Muscle of leg (tissue), 11 donors: ENCODE measurements around the gene PNKD. TPM values are rescaled to one million over a fixed set of nuclear protein-coding genes. Genes with fewer than 3 reads are reported as not detected.

Experiments used
- DNase-seq: peaks from one replicate; pipeline ENCODE4 v3.0.0; 2013
- H3K27ac ChIP-seq: one replicate; pipeline ENCODE4 v1.5.1; 2013; ENCODE audit warnings: mild to moderate bottlenecking, low read length, control low read depth
- H3K27me3 ChIP-seq: one replicate; pipeline ENCODE4 v1.6.1; 2013; ENCODE audit warnings: low read length; ENCODE audit not compliant: control insufficient read depth, insufficient read depth
- H3K36me3 ChIP-seq: one replicate; pipeline ENCODE4 v1.6.1; 2013; ENCODE audit warnings: low read length; ENCODE audit not compliant: control insufficient read depth, insufficient read depth
- H3K4me1 ChIP-seq: one replicate; pipeline ENCODE4 v1.6.1; 2013; ENCODE audit warnings: low read length; ENCODE audit not compliant: control insufficient read depth, insufficient read depth
- H3K4me3 ChIP-seq: one replicate; pipeline ENCODE4 v1.5.1; 2013; ENCODE audit warnings: low read length, control low read depth
- H3K9me3 ChIP-seq: replicated peaks from 2 replicates; pipeline ENCODE4 v1.6.1; 2013; ENCODE audit warnings: low read depth, low read length; ENCODE audit not compliant: control insufficient read depth
- WGBS: methylation state at CpG from one replicate; pipeline ENCODE4 v1.1.5; 2013; ENCODE audit warnings: missing lambda C conversion rate; ENCODE audit not compliant: insufficient coverage; 5-methylcytosine and 5-hydroxymethylcytosine counted together
- polyA plus RNA-seq, 8 donors: library from polyadenylated mRNA; unstranded; fragments of 120-200 nt; gene quantifications; one replicate each; pipeline versions ENCODE4 v1.2.1 to v1.2.3, GENCODE V29; 2013; ENCODE audit warnings: inconsistent platforms in 1 of 8, low replicate concordance in 1 of 8; ENCODE audit not compliant: insufficient read length in 8 of 8, insufficient read depth in 1 of 8
- total RNA-seq: library from RNA; stranded (reverse); fragments of 120-200 nt; gene quantifications from one replicate; pipeline ENCODE4 v1.2.4, GENCODE V29; 2013

Gene PNKD
- total and polyA plus RNA-seq, 9 donors = 46.4 to 61.8 (median 50.7) TPM

DNA sequence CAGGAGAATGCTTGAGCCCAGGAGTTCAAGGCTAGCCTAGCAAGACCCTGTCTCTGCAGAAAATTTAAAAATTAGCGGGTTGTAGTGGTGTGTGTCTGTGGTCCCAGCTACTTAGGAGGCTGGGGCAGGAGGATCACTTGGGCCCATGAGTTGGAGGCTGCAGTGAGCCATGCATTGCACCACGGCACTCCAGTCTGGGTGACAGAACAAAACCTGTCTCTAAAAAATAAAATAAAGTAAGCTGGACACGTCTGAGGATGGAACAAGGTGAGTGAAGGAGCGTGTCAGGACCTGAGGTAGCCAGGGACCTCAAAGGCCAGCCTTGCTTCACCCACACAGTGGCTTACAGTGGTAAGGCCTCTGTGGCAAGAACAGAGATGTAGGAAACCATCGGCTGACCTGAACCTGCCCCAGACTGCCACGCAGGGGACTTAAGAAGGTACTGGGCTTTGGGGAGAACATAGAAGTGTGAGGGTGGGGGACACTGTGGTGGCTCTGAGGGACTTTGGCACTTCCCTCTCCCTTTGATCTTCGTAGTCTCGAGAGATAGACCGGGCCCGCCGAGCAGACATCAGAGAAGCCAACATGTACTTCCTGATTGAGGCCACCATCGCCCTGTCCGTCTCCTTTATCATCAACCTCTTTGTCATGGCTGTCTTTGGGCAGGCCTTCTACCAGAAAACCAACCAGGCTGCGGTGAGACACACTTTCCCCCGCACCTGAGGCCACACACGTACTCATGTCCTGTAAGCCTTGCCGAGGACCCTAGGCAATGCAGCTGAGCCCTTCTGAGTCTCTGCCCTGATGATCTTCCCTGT, 119.2 kb downstream of the PNKD start:
- peaks cover 12% of the 10 kb centered on the region for H3K4me1 ChIP-seq
- 78% methylated on average over 15 of the region's 17 CpGs for WGBS
- H3K4me3 ChIP-seq = no peak overlapping the region
- DNase-seq = no peak
- H3K27ac ChIP-seq = no peak overlapping the region
- peaks cover 3% of the 10 kb centered on the region for H3K27me3 ChIP-seq
- H3K9me3 ChIP-seq = no peaks in the 10 kb centered on the region
- no peaks in the 10 kb centered on the region for H3K36me3 ChIP-seq

DNA sequence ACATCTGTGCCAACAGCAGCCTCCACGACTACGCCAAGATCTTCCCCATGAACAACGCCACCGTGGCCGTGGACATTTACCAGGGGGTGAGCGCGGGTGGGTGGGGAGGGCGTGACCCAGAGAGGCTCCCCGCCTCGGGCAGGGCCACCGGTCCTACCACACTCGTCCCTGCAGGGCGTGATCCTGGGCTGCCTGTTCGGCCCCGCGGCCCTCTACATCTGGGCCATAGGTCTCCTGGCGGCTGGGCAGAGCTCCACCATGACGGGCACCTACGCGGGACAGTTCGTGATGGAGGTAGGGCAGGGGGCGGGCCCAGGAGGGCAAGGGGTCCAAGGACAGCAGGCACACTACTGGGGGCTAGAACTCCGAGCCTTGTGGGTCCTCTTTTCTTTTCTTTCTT, 120.9 kb downstream of the PNKD start:
- Histone ChIP-seq H3K27me3 (peaks cover 3% of the 10 kb centered on the region), H3K4me3 (no peak overlapping the region), H3K4me1 (peaks cover 17% of the 10 kb centered on the region), H3K9me3 (no peaks in the 10 kb centered on the region), H3K36me3 (no peaks in the 10 kb centered on the region), H3K27ac (no peak overlapping the region)
- 92% methylated on average over 16 of the region's 23 CpGs for WGBS
- no peak for DNase-seq

DNA sequence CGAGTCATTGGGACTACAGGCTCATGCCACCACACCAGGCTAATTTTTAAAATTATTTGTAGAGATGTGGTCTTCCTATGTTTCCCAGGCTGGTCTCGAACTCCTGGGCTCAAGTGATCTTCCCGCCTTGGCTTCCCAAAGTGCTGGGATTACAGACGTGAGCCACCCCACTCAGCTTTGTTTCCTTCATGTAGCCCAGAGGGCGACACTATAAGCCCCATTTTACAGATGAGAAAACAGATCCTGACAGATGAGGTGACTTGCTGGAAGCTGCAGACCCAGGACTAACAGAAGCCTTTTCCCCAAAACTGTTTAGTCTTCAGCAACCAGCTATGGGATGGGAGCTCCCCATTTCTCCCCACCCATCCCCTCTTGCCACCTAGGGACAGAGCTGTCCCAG, 122.1 kb downstream of the PNKD start:
- DNase-seq = no peak
- H3K27me3 ChIP-seq = no peaks in the 10 kb centered on the region
- no CpG with 5 or more reads among the region's 5 CpGs for WGBS
- no peaks in the 10 kb centered on the region for H3K9me3 ChIP-seq
- H3K27ac ChIP-seq = no peak overlapping the region
- no peak overlapping the region for H3K4me3 ChIP-seq
- peaks cover 23% of the 10 kb centered on the region for H3K4me1 ChIP-seq
- H3K36me3 ChIP-seq = no peaks in the 10 kb centered on the region

DNA sequence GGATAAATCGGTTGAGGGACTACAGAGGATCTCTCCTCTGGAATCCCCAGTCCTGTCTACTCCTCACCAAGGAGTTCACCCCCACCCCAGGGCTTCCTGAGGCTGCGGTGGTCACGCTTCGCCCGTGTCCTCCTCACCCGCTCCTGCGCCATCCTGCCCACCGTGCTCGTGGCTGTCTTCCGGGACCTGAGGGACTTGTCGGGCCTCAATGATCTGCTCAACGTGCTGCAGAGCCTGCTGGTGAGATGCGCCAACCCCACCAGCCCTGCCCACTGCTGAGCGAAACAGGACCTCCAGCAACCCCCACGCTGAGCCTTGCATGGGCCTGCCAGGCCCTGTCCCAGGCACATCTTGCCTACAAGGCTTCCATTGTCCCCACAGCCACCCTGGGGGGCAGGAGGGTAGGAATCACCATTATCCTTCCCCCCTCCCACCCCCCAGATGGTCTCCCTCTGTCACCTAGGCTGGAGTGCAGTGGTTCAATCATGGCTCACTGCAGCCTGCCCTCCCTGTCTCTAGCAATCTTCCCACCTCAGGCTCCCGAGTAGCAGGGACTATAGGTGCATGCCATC, 122.7 kb downstream of the PNKD start:
- Histone ChIP-seq H3K4me1 (peaks cover 23% of the 10 kb centered on the region), H3K27ac (no peak overlapping the region), H3K27me3 (no peaks in the 10 kb centered on the region), H3K36me3 (no peaks in the 10 kb centered on the region), H3K9me3 (no peaks in the 10 kb centered on the region), H3K4me3 (no peak overlapping the region)
- 73% methylated on average over 14 of the region's 16 CpGs for WGBS
- no peak for DNase-seq

DNA sequence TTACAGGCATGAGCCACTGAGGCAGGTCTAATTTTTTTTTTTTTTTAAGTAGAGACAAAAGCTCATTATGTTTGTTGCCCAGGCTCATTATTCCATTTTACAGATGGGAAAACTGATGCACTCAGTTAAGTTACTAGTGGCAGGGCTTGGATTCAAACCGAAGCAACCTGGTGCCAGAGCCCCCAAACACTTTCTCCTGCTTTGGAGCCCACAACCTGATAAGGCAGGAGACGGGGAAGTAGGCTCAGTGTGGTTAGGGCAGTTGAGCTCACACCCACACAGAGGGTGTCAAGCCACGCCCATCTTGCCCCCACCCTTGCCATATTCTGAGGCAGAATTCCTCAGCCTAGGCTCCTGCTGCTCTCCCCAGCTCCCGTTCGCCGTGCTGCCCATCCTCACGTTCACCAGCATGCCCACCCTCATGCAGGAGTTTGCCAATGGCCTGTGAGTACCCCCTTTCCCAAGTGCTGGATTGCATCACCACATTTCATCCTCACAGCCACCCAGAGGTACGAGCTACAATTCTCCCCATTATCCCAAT, 123.5 kb downstream of the PNKD start:
- H3K27me3 ChIP-seq = no peaks in the 10 kb centered on the region
- H3K4me3 ChIP-seq = no peak overlapping the region
- H3K27ac ChIP-seq = no peak overlapping the region
- no peak for DNase-seq
- 73% methylated on average over 5 of the region's 8 CpGs for WGBS
- no peaks in the 10 kb centered on the region for H3K36me3 ChIP-seq
- H3K9me3 ChIP-seq = no peaks in the 10 kb centered on the region
- peaks cover 30% of the 10 kb centered on the region for H3K4me1 ChIP-seq

DNA sequence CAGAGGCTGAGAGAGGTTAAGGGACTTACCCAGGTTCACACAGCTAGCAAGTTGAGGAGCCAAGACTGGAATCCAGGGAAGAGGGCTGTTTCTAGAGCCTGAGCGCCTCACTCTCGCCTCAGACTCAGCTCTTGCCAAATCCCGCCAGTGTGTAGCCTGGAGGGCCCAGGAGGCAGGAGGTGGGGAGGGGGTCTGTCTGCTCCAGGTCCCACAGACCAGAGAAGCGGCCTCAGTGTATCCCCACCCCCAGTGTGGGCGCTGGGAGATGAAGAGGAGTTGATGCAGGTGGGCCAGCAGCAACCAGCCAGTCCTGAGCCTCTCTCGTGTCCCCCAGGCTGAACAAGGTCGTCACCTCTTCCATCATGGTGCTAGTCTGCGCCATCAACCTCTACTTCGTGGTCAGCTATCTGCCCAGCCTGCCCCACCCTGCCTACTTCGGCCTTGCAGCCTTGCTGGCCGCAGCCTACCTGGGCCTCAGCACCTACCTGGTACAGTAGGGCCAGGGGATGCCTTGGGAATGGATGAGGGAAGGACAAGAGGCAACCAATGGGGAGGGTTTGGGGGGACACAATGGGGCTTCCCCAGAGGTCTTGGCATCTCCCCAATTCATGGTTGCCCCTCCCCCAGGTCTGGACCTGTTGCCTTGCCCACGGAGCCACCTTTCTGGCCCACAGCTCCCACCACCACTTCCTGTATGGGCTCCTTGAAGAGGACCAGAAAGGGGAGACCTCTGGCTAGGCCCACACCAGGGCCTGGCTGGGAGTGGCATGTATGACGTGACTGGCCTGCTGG, 124.2 kb downstream of the PNKD start:
- H3K27me3 ChIP-seq = no peaks in the 10 kb centered on the region
- no peak overlapping the region for H3K4me3 ChIP-seq
- peaks cover 35% of the 10 kb centered on the region for H3K4me1 ChIP-seq
- peak; percentile 41 for DNase-seq
- no peaks in the 10 kb centered on the region for H3K36me3 ChIP-seq
- WGBS = 69% methylated on average over 3 of the region's 13 CpGs
- no peak overlapping the region for H3K27ac ChIP-seq
- no peaks in the 10 kb centered on the region for H3K9me3 ChIP-seq

DNA sequence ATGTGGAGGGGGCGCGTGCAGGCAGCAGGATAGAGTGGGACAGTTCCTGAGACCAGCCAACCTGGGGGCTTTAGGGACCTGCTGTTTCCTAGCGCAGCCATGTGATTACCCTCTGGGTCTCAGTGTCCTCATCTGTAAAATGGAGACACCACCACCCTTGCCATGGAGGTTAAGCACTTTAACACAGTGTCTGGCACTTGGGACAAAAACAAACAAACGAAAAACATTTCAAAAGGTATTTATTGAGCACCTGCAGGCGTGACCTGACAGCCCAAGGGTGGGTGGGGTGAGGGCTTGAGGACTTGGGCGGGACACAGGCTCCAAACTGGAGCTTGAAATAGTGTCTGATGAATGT, 124.7 kb downstream of the PNKD start:
- Histone ChIP-seq H3K27me3 (no peaks in the 10 kb centered on the region), H3K4me1 (peaks cover 35% of the 10 kb centered on the region), H3K9me3 (no peaks in the 10 kb centered on the region), H3K4me3 (no peak overlapping the region), H3K36me3 (no peaks in the 10 kb centered on the region), H3K27ac (no peak overlapping the region)
- no peak for DNase-seq
- WGBS = 91% methylated on average over 3 of the region's 6 CpGs

DNA sequence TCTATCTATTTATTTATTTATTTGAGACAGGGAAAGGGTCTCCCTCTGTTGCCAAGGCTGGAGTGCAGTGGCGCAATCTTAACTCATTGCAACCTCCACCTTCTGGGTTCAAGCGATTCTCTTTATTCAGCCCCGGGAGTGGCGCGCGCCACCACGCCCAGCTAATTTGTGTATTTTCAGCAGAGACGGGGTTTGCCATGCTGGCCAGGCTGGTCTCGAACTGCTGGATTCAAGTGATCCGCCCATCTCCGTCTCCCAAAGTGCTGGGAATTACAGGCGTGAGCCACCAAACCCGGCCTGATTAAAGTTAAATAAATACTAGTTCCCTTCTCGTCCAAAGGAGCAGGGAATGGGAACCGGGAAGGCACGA, 125.1 kb downstream of the PNKD start:
- H3K4me1 ChIP-seq = peaks cover 33% of the 10 kb centered on the region
- H3K4me3 ChIP-seq = peak overlapping the region; percentile 64
- peak overlapping the region; percentile 97 for H3K27ac ChIP-seq
- WGBS = 14% methylated on average over 13 of the region's 16 CpGs
- H3K9me3 ChIP-seq = no peaks in the 10 kb centered on the region
- DNase-seq = no peak
- H3K36me3 ChIP-seq = no peaks in the 10 kb centered on the region
- H3K27me3 ChIP-seq = no peaks in the 10 kb centered on the region

DNA sequence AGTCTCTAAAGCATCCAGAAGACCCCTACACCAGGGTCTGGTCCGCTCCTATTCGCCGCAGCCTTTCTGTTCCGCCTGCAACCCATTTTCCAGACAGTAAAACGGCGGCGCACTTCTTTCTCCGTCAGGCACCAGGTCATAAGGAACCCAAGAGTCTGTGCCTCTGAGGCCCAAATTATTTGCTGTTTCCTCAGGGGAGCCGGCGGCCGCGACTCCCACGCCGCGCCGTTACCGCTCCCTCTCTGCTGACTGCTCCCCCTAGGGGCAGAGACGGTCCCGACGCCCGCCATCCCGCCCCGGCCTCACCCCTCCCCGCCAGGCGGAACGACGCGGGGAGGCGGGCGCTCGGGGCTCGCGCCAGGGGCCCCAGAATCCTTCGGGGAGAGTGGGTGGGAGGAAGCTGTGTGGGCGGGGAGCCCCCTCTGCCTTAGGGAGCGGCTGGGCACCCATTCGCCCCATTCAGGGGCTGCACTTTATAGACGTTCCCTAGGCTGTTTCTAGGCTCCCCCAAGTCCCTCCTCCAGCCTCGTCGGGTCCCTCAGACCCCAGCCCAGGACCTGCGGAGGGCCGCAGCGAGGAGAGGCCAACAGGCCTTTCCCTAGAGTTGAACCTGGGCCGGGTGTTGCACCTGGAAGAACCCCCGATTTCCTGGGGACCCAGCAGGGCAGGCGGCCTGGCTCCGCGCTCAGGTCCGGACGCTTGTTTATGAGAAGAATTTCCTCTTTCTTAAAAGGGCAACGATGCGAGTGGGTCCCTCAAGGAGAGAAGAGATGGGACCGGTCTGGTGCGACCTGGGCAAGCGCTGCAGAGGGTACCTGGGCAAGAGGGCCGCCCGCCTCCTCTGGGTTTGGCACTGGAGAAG, 125.7 kb downstream of the PNKD start:
- Histone ChIP-seq H3K27me3 (no peaks in the 10 kb centered on the region), H3K4me3 (peak overlapping the region; percentile 64), H3K27ac (peak overlapping the region; percentile 97), H3K36me3 (no peaks in the 10 kb centered on the region), H3K9me3 (no peaks in the 10 kb centered on the region), H3K4me1 (peaks cover 35% of the 10 kb centered on the region)
- under 1% methylated on average over 47 of the region's 57 CpGs for WGBS
- DNase-seq = peak; percentile 98
